Urinary bladder (tissue), 4 donors: ENCODE results near the gene RFC5. TPM values are rescaled to one million over a fixed set of nuclear protein-coding genes. Genes with fewer than 3 reads are reported as not detected.
A peak's percentile ranks its signal among the peaks of the same experiment; 100 is the strongest.

ENCODE experiments used
- DNase-seq: peaks from one replicate; pipeline ENCODE4 v3.0.0-alpha.2; 2015; ENCODE audit errors: extremely low spot score
- H3K27ac ChIP-seq: one replicate; pipeline ENCODE4 v1.5.1; 2013; ENCODE audit warnings: low read depth, mild to moderate bottlenecking, moderate library complexity
- H3K36me3 ChIP-seq: one replicate; pipeline ENCODE4 v1.6.1; 2013; ENCODE audit warnings: mild to moderate bottlenecking, moderate library complexity; ENCODE audit not compliant: insufficient read depth
- H3K4me1 ChIP-seq: one replicate; pipeline ENCODE4 v1.6.1; 2013; ENCODE audit warnings: mild to moderate bottlenecking, moderate library complexity; ENCODE audit not compliant: insufficient read depth
- H3K4me3 ChIP-seq: one replicate; pipeline ENCODE4 v1.5.1; 2013; ENCODE audit warnings: low read depth, low read length
- WGBS: extraction: QIAGEN DNeasy Blood & Tissue Kit; methylation state at CpG from one replicate; pipeline ENCODE4 v1.1.7; 2013; 5-methylcytosine and 5-hydroxymethylcytosine counted together
- polyA plus RNA-seq: library from polyadenylated mRNA; stranded (reverse); fragments of 200-250 nt; gene quantifications from one replicate; pipeline ENCODE4 v1.2.3, GENCODE V29; 2013
- total RNA-seq: library from RNA; depleted of rRNA; stranded (reverse); fragments of >200 nt; gene quantifications from one replicate; pipeline ENCODE4 v1.2.3, GENCODE V29; 2014
- donor health status: healthy with polysubstance abuse.
- donor health status: healthy.

Gene RFC5, protein sequence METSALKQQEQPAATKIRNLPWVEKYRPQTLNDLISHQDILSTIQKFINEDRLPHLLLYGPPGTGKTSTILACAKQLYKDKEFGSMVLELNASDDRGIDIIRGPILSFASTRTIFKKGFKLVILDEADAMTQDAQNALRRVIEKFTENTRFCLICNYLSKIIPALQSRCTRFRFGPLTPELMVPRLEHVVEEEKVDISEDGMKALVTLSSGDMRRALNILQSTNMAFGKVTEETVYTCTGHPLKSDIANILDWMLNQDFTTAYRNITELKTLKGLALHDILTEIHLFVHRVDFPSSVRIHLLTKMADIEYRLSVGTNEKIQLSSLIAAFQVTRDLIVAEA
- 23.3 TPM for total RNA-seq
- 12.9 TPM for polyA plus RNA-seq

DNA sequence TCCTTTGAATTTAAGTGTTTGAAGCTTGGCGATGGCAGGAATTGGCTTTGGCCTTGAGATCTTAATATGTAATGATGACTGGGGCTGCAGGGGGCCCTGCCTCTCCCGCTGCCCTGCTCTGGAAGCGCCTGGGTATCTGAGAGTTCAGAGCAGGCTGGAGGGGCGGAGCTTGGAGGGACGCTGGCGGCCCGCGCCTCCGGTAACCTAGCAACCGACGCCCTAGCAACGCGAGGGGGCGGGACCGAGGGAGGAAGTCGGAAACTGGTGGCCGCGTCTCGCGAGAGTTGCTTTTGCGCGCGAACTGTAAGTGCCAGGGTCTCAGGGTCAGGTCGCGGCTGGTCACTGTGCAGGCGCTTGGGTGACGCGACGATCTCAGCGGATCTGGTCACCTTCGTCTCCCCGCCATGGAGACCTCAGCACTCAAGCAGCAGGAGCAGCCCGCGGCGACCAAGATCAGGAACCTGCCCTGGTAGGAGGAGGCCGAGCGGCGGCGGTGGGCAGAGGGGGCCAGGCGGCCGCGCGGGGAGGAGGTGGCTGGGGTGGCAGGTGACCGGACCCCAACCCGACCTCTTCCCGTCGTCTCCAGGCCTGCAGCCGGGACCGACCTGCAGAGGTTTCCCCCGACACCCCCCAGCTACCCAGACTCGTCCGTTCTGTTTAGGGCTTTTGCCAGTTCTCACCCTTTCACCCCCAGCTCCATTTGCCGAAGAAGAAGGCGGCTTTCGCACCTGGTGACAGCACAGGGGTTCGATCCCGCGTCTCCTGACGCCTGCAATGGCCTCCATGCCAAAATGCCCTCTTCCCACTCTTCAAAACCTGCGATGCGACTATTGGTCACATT, at the start of gene RFC5:
RFC5 (plus strand) TSS at position 280 of the 841 bp plus-strand sequence; CDS start at position 405, 125 bp downstream.
- Histone ChIP-seq H3K36me3 (no peaks in the 10 kb centered on the region), H3K4me3 (peak within 1 kb of the TSS; percentile 87), H3K27ac (no peak within 1 kb of the TSS), H3K4me1 (no peaks in the 10 kb centered on the region)
- under 1% methylated on average over 61 of the region's 61 CpGs for WGBS
- DNase-seq: peak; percentile 94

- Histone ChIP-seq H3K27ac (no peak overlapping the region), H3K36me3 (no peaks in the 10 kb centered on the region), H3K4me1 (no peaks in the 10 kb centered on the region), H3K4me3 (no peak overlapping the region)
- WGBS: 38% methylated on average over 4 of the region's 4 CpGs
- no peak for DNase-seq
These were observed 49.5 kb upstream of the RFC5 start for GRCh38 chr12:117967043-117967442.

DNA sequence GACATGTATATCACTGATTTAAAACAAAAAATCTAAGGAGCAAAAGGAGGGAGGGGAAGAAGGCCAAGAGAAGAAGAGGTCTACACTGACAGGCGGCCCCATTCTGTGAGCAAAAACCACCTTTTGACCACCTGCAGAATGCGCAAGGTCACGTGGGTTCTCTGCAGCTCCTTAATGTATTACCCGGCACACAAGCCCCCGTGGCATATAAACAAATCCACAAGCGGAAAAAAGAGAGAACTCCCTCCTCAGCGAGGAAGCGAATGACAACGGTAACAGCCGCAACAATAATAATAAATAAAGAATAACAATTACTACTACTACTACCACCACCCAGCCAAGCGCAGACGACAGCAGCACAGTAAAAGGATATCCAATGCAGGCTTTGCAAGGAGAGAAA, 49.0 kb upstream of the RFC5 start:
- Histone ChIP-seq H3K36me3 (no peaks in the 10 kb centered on the region), H3K4me3 (no peak overlapping the region), H3K27ac (no peak overlapping the region), H3K4me1 (no peaks in the 10 kb centered on the region)
- DNase-seq: no peak
- 11% methylated on average over 12 of the region's 12 CpGs for WGBS

DNA sequence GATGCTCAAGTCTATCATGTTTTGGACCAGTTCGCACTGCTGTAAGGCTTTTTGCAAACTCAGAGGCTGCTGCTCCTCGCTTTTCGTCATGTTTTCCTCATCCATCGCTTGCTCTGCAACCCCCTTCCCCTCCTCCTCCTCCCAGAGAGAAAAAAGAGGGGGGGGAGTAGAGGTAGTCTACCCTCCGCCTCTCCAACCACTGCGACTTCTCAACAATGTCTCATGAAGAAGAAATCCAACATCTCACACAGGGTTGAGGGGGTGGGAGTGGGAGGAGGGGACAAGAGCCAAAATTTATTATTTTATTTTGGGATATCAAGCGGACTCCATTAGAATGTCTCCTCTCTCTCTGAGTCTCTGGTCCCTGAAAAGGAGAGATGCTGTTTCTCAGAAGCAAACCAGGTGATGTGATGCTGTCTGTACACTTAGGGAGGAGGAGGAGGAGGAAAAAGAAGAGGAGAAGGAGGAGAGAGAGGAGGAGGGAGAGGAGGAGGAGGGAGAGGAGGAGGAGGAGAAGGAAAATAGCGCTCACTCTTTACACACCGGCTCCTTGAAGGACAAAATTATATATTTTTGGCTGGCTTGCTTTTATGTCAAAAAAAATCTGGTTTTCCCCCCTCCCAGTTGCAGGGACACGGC, 48.2 kb upstream of the RFC5 start:
- H3K36me3 ChIP-seq: no peaks in the 10 kb centered on the region
- 2% methylated on average over 10 of the region's 10 CpGs for WGBS
- peak overlapping the region; percentile 39 for H3K4me3 ChIP-seq
- DNase-seq: no peak
- H3K27ac ChIP-seq: no peak overlapping the region
- H3K4me1 ChIP-seq: no peaks in the 10 kb centered on the region

DNA sequence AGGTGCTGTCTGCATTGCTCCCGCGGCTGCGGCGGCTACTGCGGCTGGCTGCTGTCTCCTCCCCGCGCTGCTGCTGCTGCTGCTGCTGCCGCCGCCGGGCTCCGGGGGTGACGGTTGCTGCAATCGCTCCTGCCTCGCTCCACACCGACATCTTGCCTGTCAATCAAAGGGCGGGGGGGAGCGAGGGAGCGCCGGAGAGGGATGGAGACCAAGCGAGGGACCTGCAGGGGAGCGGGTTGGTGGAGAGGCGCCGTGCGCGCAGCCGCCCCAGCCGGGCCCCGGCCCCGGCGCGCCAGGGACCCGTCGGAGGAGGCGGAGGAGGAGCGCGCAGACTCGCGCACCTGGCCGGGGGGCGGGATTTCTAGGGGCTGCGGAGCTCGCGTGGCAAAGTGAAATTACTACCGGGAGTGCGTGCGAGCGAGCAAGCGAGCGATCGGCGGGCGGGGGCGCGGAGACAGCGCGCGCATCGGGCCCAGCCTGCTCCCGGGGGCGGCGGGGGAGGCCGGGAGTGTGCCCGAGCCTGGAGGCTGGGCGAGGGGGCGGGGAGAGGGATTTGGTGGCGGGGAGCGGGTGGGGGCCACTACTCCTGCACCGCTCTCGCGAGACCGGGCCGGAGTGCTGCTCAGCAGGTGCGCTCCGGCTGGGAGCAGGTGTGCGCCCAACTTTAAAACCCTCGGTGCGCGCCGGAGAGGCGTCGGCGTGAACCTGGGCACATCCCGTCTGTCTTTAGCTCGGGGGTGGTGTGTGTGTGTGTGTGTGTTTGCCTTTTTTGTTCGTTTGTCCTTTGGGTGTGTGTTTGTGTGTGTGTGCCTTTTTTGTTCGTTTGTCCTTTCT, 47.5 kb upstream of the RFC5 start, which contains the start of gene KSR2:
KSR2 (minus strand) TSS at position 165 of the 834 bp plus-strand sequence. CDS start 735 bp downstream, outside the sequence.
- H3K36me3 ChIP-seq: no peaks in the 10 kb centered on the region
- under 1% methylated on average over 86 of the region's 86 CpGs for WGBS
- DNase-seq: peak; percentile 31
- H3K4me3 ChIP-seq: peak within 1 kb of the TSS; percentile 39
- no peaks in the 10 kb centered on the region for H3K4me1 ChIP-seq
- no peak within 1 kb of the TSS for H3K27ac ChIP-seq

GRCh38 chr12:117970334-117970733, 46.2 kb upstream of the RFC5 start:
- Histone ChIP-seq H3K4me3 (no peak overlapping the region), H3K36me3 (no peaks in the 10 kb centered on the region), H3K4me1 (no peaks in the 10 kb centered on the region), H3K27ac (no peak overlapping the region)
- no peak for DNase-seq
- 88% methylated on average over 4 of the region's 4 CpGs for WGBS

- H3K36me3 ChIP-seq: no peaks in the 10 kb centered on the region
- H3K27ac ChIP-seq: no peak overlapping the region
- no peak overlapping the region for H3K4me3 ChIP-seq
- H3K4me1 ChIP-seq: no peaks in the 10 kb centered on the region
- 71% methylated on average over 2 of the region's 2 CpGs for WGBS
- no peak for DNase-seq
These were observed 44.2 kb upstream of the RFC5 start for GRCh38 chr12:117972301-117972700.

- no peaks in the 10 kb centered on the region for H3K36me3 ChIP-seq
- no peak for DNase-seq
- H3K4me3 ChIP-seq: no peak overlapping the region
- no peaks in the 10 kb centered on the region for H3K4me1 ChIP-seq
- H3K27ac ChIP-seq: no peak overlapping the region
- 84% methylated on average over 3 of the region's 3 CpGs for WGBS
These were observed 41.5 kb upstream of the RFC5 start for GRCh38 chr12:117975006-117975405.

- H3K4me3 ChIP-seq: no peak overlapping the region
- 98% methylated on average over 1 of the region's 1 CpG for whole genome bisulfite sequencing
These were observed 39.1 kb upstream of the RFC5 start for GRCh38 chr12:117977373-117977772.

DNA sequence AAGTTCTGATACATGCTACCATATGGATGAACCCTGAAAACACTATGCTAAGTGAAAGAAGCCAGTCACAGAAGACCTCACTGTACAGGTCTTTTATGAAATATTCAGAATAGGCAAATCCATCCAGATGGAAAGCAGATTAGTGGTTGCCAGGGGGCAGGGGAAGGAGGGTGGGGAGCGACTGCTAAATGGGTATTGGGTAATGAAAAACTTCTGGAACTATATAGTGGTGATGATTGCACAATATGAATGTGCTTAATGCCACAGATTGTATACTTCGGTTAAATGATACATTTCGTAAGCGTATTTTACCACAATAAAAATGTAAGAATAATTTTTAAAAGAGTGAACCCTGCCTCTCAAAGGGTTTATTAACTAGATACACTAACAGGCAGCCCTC, 35.9 kb upstream of the RFC5 start:
- H3K36me3 ChIP-seq: no peaks in the 10 kb centered on the region
- H3K4me3 ChIP-seq: no peak overlapping the region
- H3K27ac ChIP-seq: no peak overlapping the region
- 87% methylated on average over 4 of the region's 4 CpGs for WGBS
- no peaks in the 10 kb centered on the region for H3K4me1 ChIP-seq
- DNase-seq: no peak

More at GRCh38 chr12:117977373-117977772, 39.1 kb upstream of the RFC5 start:
- no peak for DNase-seq
- H3K27ac ChIP-seq: no peak overlapping the region
- no peaks in the 10 kb centered on the region for H3K4me1 ChIP-seq
- H3K36me3 ChIP-seq: no peaks in the 10 kb centered on the region

GRCh38 chr12:117981267-117981666, 35.2 kb upstream of the RFC5 start:
- H3K4me3 ChIP-seq: no peak overlapping the region
- no peaks in the 10 kb centered on the region for H3K4me1 ChIP-seq
- H3K36me3 ChIP-seq: no peaks in the 10 kb centered on the region
- DNase-seq: no peak
- H3K27ac ChIP-seq: no peak overlapping the region
- 77% methylated on average over 5 of the region's 5 CpGs for WGBS

DNA sequence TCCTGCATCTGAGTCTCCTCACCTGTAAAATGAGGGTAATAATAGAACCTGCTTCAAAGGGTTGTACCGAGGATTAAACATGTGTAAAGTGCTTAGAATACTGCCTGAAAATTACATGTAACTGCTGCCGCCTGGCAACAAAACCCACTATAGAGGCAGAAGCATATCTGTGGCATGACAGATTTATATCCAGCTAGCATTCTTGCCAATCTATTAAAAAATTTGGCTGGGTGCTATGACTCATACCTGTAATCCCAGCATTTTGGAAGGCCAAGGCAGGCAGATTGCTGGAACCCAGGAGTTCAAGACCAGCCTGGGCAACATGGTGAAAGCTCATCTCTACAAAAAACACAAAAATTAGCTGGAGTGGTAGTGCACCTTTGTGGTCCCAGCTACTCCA, 31.3 kb upstream of the RFC5 start:
- 78% methylated on average over 2 of the region's 2 CpGs for WGBS
- Histone ChIP-seq H3K4me3 (no peak overlapping the region), H3K4me1 (no peaks in the 10 kb centered on the region), H3K27ac (no peak overlapping the region), H3K36me3 (no peaks in the 10 kb centered on the region)
- no peak for DNase-seq
